NCI-H1105 treated with DMSO at 0.1 percent for 48 hours (cell line): ENCODE results near the gene CST8.

Experiments
- DNase-seq: peaks from one replicate; lab custom pipeline; 2025; lab: John Stamatoyannopoulos, UW

The CST8 gene

DNA sequence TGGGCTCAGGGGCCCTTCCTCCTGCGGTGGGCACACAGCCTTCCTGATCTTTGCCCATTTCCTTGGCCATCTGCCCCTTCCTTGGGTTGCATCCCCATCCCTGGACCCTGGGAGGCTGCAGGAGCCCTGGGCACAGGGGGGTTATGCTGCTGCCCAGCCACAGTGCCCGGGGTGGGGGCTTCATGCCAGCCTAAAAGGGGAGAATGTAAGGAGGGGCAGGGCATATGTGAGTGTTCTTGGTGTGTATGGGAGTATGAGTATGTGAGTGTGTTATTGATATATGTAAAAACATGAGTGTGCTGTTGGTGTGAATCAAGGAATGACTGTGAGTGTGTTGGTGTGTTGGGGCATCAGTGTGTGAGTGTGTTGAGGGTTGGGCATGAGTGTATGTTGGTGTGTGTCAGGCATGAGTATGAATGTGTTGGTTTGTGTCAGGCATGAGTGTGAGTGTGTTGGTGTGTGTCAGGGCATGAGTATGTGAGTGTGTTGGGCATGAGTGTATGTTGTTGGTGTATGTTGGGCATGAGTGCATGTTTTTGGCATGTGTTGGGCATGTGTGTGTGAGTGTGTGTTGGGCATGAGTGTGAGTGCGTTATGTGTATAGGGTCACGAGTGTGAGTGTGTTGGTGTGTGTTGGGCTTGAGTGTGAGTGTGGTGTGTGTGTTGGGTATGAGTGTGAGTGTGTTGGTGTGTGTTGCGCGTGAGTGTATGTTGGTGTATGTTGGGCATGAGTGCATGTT, 14.7 kb upstream of the CST8 start:
- DNase-seq = no peak

DNA sequence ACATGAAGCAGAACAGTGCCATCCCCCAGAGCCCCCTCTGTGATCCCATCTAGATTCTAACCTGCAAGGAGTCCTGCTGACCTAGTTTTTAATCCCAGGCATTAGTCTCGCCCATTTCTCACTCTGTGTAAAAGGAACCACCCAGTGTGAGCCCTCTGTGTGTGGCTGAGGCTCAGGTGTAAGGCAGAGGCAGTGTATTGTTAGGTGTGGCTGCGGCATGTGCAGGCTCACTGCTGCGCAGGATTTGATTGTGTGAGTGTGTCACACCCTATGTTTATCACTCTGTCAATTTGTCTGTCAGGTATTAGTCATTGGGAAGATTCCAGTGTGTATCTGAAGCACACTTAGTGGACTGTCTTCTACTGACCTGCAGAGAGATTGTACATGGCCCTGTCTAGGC, 13.7 kb upstream of the CST8 start:
- no peak for DNase-seq

DNA sequence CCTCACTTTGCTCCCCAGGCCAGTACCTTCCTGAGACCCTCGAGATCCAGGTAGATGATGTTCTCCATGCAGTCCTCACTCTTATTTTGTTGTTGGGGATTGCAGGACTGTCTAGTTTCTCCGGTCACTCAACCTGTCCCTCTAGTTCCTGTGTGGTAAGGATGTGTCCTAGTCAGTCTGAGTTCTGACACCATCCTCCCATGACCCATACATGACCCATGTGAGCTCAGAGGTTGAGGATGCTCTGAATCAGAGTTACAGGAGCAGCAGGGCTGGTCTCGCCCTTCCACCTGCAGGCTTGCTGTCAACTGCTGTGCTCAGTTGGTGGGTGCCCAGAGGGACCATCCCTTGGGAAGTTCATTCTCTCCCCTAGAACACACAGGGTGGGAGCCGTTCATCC, 11.9 kb upstream of the CST8 start:
- DNase-seq = no peak

DNA sequence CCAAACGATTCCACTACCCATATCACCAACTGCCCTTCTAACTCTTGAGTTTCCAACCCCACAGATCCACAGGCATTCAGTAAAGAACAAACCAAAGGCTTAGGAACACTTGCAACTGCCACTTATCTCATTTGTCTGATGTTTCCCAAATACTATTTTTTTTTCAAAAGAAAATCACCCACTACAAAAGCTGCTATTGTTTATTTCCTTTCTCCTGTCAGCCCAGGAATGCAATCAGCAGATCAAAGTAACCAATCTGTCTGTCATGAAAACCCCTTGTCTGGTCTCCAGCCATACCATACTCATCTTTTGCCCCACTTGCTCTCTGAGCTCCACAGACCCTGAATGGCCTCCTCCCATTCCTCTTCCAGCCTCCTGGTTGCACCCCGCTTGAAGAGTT, 8.8 kb upstream of the CST8 start:
- no peak for DNase-seq

DNA sequence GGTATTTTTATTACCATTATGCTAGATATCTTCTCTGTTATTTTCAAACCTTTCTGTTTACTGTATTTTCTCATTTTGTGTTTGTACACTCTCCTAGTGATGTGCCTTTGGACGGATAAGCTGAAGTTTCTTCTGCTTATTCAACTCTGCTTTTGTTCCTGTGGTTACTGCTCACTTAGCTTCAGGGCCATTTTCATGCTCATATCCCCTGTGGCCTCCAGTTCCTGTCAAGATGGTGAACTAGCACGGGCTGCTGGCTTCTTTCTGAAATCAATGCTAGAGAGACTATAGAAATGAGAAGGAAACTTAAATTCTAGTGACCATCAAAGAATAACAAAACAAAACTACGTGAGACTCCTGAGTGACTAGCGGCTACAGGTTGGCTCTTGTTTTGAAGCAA, 6.8 kb upstream of the CST8 start:
- no peak for DNase-seq

DNA sequence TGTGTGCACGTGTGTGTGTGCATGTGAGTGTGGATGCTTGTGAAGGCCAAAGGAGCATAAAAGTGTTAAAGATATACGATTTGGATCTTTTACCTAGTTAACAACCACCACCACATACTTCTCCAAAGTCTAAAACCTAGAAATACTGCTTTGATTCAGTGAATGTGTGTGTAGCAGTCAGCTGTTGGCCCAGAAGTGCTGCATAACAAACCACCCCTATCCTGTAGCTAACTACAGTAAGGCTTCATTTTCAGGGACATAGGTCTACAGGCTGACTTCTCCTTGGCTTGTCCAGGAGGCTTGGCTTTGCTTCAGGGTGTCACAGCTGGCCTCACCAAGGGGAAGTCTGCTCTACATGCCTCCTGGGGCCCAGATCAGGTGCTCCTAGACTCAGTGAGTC, 2.4 kb upstream of the CST8 start:
- DNase-seq = no peak

DNA sequence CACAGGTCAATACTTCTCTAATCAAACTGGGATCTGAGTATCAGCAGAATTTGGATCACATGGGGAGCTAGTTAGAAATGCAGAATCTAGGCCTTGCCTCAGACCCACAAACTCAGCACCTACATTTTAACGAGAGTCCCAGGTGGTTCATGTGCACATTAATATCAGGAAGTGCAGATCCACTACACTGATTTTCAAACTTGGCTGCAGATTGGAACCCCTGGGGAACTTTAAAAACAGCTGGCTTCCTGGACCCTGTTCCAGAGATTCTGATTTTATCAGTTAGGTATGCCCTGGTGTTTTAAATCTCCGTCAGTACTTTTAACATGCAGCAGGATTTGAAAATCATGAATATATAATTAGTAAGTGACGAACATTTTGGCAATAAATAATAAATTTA, 1.9 kb upstream of the CST8 start:
- no peak for DNase-seq

DNA sequence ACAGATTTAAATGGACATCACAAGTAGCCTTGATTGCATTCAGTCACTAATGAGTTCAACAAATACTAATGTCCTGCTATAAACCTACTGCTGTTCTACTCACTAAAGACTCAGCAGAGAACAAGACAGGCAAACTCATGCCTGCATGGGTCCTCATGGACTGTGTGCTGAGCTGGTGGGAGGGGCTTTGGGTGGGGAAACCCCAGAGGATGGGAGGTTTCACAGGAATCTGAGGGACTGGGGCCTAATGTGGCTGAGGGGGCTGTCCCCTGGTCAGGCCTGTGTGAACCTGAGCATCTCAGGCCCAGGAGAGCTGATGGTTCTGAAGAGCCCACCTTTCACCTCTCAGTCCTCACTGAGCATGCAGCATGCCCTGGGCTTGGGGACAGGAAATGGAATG, 1.4 kb downstream of the CST8 start:
- no peak for DNase-seq

DNA sequence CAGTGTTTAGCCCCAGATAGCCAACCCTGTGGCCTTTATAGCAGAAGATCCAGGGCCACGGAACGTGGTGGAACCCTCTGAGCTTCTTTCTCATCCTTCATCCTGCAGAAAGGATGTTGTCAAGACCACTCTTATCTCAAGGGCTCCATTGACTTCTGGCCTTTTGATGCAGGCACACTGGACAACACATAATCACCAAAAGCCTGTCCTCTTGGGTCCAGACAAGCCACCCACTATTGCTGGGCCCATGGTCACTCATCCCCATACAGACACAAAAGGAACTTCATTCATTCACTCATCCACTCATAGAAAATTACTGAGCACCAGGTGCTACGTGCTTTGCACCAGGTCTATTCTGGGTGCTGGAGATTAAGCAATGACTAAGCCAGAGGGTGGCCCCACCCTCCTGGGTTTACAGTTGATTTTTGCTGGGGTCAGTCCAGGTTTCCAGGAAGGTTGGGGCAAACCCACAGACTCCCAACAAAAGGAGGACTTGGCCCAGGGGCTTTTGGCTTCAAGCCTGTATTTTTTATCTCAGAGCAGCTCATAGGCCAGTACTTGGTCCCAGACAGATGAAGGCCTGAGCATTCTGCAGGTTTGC, 2.4 kb downstream of the CST8 start:
- DNase-seq = no peak

DNA sequence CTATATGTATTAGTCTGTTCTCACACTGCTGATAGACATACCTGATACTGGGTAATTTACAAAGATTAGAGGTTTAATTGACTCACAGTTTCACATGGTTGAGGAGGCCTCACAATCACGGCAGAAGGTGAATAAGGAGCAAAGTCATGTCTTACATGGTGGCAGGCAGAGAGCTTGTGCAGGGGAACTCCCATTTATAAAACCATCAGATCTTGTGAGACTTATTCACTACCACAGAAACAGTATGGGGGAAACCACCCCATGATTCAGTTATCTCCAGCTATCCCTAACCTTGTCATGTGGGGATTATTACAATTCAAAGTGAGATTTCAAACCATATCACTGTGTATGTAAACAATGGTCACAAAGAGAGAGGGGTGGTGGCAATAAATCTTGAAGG, 6.6 kb downstream of the CST8 start:
- DNase-seq = no peak

DNA sequence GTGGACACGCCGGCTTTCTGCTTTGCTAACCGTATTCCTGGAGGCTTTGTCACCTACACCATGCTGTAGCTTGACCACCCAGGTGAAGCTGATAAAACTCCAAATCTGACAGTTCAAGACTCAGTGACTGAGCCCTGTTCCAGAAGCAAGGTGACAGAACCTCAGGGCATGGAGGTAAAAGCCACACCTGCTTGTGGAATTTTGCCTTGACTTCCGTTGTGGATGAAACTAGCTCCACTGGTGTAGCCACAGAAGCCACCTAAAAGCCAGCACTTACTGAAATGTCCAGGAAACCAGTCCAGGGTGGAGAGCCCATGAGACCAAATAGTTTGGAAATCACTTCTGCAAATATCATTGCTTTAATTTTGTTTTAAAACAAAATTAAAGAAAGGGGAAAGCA, 11.0 kb downstream of the CST8 start:
- no peak for DNase-seq

DNA sequence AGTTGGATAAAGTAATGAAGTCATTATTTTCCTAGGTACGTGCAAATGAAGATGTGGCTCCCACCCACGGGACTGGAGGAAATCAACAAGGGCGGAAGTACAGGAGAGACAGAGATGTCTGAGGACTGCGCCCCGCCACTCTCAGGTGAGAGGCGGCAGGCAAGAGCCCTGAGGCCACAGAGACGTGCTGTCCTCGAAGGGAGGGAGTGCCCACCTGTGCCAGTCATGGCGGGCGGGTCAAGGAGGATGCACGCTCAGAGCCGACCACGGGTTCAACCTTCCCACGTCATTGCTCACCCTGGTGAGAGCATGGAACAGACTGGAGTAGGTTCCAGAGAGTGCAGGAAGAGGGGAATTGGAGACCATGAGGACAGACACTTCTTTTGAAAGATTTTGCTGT, 12.7 kb downstream of the CST8 start:
- DNase-seq = no peak

DNA sequence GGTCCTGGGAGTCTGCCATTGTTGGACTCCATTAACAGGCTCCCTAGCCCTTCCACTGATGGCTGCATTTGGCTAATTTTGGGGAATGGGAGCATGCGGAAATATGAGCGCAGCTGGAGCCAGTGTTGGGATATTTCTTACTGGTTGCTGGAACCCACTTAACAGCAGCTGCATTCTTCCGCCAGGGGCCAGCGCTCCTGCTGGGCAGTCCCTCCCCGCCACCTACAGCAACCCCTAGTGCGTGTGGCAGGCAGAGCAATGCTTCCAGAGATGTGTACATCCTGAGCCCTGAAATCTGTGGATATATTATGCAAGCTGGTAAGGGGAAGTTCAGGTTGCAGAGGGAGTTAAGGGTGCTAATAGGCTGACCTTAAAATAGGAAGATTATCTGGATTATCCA, 16.4 kb downstream of the CST8 start:
- DNase-seq = no peak

DNA sequence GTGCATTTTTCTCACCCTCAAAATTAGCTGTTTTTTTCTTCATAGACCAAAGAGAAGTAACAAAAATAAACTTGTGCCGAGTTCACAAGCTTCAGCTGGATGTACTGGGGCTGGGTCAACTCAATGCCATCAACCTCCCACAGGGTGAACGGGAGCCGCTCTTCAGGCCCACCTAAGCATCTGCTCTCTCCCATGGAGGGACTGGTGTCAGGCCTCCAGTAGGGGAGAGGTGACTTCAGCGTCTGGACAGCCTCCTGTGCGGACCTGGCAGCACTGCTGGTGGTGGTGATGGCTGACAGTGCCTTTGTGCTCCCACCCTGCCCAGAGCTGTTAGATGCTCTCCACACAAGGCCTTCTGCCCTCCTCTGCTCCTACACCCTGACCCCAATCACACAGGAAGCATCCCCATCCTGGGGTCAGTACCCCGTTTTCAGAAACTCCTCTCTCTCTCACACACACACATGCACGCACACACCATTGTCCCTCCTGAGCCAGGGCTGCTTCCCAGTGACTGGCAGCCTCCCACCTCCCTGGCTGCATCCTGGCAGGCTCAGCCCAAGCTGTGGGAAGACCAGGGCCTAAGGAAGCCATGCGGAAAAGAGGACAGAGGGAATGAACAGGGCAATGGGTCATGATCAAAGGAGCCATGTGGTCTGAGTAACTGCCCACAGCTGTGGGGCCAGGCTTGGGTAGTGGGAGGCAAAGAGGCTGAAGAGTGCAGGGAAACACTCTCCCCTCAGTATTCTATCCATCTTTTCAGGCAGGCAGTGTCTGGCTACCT, 17.7 kb downstream of the CST8 start:
- DNase-seq = no peak

DNA sequence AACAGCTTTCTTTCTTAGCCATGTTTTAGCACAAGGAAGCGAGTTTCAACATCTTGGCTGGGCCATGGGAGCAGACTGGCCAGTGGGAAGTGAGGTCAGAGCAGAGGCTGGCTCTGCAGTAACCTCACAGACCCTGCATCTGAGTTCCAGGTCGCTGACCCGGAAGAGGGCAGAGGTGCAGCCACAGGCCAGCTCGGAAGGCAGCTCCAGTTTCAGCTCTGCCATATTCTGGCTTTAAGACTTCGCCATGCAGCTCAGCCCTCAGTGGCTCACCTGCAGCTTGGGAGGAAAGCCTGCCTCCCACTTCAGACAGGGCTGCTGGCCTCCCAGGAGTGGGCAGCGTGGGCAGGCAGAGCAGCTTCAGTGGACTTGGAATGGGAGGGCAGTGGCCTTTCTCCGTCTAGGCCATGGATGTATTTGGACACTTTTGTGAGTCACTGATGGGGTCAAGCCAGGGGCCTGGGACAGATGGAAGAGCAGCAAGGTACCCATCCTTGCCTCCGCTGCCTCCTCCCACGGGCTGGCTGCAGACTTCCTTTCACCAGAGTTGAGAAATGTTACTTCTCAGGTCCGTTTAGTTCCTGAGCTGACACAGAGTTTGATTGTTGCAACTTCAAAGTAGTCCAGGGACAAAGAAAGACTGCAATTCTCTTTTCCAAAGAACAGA, 18.5 kb downstream of the CST8 start:
- no peak for DNase-seq

DNA sequence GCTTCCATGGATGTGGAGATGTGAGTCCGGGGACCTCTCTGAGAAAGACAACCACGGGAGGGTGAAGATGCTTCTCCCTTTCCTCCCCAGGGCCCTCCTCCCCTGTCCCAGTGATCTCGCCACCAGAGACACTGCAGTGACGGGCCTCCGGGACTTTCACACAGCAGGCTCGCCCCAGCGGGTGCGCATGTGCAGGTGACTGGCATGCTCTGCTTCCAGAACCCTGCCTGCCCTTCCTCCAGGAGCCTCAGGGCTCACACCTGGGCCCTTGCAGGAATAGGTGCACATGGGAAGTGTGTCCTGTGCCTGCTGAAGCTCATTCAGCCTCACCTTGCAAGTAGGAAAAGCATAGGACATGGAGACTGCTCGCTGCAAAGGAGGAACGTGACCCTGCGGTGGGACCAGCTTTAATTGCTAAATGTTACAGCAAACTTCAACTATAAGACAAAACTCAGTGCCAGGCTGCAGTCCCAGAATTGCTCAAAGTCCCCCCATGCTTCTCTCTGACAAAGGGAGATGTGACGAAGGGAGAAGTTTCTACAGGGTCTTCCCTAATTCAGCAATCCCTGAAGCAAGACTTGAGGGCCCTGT, 19.2 kb downstream of the CST8 start:
- no peak for DNase-seq

DNA sequence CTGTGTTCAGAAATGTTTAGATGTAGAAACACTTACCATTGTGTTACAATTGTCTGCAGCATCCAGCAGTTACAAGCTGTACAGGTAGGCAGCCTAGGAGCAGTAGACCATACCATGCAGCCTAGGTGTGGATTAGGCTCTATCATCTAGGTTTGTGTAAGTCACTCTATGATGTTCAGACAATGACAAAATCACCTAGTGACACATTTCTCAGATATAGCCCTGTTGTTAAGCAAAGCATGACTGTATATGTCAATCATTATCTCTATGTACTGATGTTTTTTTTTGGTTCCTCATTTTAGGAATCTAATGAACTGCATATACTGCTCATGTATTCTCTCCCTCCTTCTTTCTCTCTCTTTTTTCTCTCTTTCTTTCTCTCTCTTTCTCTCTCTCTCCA, 22.2 kb downstream of the CST8 start:
- DNase-seq = no peak

DNA sequence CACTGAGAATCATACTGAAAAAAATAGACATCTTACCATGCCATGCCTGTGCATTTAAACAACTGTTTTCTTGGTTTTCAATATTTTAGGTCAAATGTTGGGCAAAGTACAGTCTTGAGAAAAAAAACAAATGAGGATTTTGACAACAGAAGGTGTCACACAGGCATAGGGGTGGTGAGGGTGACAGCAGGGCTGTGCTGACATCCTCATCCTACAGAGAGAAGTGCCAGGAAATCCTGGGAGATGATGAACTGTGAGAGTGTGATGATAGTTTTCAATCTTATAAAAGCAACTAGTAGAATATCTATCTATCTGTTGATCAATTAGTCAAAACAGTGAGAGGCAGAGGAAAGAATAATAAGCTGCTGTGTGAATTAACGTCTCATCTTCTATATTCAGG, 23.9 kb downstream of the CST8 start:
- DNase-seq = no peak

DNA sequence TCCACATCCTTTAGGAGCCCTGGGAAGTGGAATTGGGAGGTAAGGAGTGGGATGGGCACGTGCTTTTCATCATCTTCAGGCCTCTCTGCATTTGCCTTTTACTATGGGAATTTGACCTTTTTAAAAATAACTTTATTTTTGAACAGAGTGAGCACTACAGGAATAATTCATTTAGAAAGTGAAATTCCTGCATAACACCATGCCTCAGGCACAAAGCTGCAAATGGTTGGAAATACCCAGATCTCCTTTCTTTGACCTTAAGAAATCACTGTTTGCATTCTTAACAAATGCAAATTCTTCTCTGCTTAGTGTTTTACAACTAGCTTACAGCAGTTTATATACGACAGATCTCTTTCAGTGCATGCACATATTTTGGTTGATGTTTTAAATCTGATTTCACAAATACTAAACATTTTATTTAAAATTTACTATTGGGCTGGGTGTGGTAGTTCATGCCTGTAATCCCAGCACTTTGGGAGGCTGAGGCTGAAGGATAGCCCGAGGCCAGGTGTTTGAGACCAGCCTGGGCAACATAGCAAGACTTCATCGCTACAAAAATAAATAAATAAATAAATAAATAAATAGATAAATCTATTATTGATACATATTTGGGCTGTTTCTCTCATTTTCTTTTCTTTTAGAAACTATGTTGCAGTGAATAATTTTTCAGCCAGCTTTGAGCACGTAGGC, 24.5 kb downstream of the CST8 start:
- no peak for DNase-seq

DNA sequence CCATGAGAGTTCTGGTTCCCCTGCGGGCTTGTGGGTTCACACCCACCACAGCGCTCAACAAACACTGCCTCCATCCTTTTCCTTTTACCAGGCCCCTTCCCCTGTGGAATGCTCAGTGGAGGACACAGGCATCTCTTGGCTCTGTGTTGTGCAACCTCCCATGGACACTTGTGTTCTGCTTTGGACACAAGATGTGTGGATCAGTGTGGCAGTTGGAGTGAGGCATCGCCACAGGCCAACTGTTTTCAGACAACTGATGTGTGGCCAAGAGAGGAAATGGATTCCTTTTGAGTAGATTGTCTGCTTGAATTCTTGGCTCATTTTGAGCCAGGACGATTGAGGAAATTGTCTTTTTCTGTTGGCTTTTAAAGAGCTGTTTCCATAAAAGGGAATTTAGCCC, 26.8 kb downstream of the CST8 start:
- DNase-seq = no peak

DNA sequence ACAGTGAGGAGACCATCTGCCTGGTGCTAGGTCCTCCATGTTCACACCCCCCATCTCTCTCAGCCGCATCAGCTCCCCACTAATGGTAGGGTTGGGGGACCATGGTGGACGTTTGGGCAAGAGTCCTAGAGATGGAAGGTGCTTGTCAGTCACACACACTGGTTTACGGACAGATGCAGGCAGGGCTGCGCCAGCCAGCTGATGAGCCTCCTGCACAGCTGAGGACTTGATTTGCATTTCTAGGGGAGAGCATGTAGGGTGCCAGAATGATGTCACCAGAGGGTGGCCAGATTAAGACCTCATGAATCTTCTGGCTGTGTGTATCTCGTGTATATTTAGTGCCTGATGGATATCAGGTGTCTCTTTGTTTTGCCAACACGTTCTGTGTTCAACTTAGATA, 28.6 kb downstream of the CST8 start:
- DNase-seq = no peak

DNA sequence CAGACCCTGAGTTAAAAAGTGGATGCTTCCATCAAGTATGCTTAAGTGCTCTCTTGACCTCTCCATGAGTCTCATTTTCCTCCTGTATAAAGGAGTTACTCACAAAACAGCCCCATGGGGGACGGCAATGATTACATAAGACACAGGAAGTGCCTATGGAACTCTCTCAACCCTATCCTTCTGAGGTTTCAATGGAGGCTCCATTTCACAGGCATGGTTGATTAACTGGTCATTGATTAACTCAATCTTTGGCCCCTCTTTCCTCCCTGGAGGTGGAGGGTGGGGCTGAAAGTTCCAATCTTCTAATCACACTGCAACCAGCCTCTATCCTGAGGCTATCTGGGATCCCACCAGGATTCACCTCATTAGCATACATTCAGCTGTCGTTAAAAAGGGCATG, 29.3 kb downstream of the CST8 start:
- no peak for DNase-seq
